Chondrocyte (in vitro differentiated cells): ENCODE data around the gene SERPINB11. TPM values are rescaled to one million over a fixed set of nuclear protein-coding genes. Genes with fewer than 3 reads are reported as not detected.

Source experiments
- DNase-seq: peaks from one replicate; pipeline ENCODE4 v3.0.0; 2021; ENCODE audit warnings: mixed read lengths, low spot score
- H3K27ac Mint-ChIP-seq: one replicate; pipeline ENCODE4 v1.8.0; 2021; ENCODE audit warnings: mild to moderate bottlenecking, moderate library complexity, mixed read lengths; ENCODE audit not compliant: unreplicated experiment
- H3K27me3 Mint-ChIP-seq: 2 replicates; pipeline ENCODE4 v1.8.0; 2021; ENCODE audit warnings: low read depth, mixed read lengths
- H3K36me3 Mint-ChIP-seq: 2 replicates; pipeline ENCODE4 v1.8.0; 2021; ENCODE audit warnings: low read depth, mixed read lengths
- H3K4me1 Mint-ChIP-seq: 2 replicates; pipeline ENCODE4 v1.8.0; 2021; ENCODE audit warnings: low read depth, mild to moderate bottlenecking, mixed read lengths
- H3K4me3 Mint-ChIP-seq: one replicate; pipeline ENCODE4 v1.8.0; 2021; ENCODE audit warnings: mild to moderate bottlenecking, moderate library complexity, mixed read lengths; ENCODE audit not compliant: unreplicated experiment
- H3K9me3 Mint-ChIP-seq: 2 replicates; pipeline ENCODE4 v1.8.0; 2021; ENCODE audit warnings: low read depth, mixed read lengths
- CTCF ChIP-seq: fragments of 200-600 bp; sonication (generic); IDR thresholded peaks from 2 replicates; pipeline ENCODE4 v1.5.0; 2021; ENCODE audit warnings: antibody characterized with exemption, mild to moderate bottlenecking, moderate library complexity
- total RNA-seq: library from RNA; stranded (reverse); gene quantifications from 3 replicates; pipeline ENCODE4 v1.2.1, GENCODE V29; 2021

The SERPINB11 gene
- total RNA-seq, 1 donor from 2014 or later: not detected

- H3K36me3 Mint-ChIP-seq: peaks cover 5% of the 10 kb centered on the region
- no peak overlapping the region for H3K4me3 Mint-ChIP-seq
- peaks cover 12% of the 10 kb centered on the region for H3K27me3 Mint-ChIP-seq
- no peak for DNase-seq
- no peak overlapping the region for H3K27ac Mint-ChIP-seq
- peaks cover 13% of the 10 kb centered on the region for H3K9me3 Mint-ChIP-seq
- no peak for TF ChIP-seq CTCF
- peaks cover 8% of the 10 kb centered on the region for H3K4me1 Mint-ChIP-seq
These were observed 15.9 kb upstream of the SERPINB11 start for GRCh38 chr18:63686871-63687270.

DNA sequence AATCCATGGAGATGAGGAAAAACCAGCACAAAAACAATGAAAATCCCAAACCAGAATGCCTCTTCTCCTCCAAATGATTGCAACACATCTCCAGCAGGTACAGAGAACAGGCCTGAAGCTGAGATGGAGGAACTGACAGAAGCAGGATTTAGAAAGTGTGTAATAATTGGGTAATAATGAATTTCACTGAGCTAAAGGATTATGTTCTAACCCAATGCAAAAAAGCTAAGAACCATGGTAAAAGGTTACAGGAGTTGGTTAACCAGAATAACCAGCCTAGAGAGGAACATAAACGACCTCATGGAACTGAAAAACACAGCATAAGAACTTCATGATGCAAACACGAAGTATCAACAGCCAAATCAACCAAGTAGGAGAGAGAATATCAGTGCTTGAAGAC lies 13.7 kb upstream of the SERPINB11 start:
- Mint-ChIP-seq H3K36me3 (peaks cover 5% of the 10 kb centered on the region), H3K27me3 (peaks cover 12% of the 10 kb centered on the region), H3K4me3 (no peak overlapping the region), H3K4me1 (no peaks in the 10 kb centered on the region), H3K27ac (no peak overlapping the region), H3K9me3 (peaks cover 22% of the 10 kb centered on the region)
- TF ChIP-seq CTCF: no peak
- no peak for DNase-seq

DNA sequence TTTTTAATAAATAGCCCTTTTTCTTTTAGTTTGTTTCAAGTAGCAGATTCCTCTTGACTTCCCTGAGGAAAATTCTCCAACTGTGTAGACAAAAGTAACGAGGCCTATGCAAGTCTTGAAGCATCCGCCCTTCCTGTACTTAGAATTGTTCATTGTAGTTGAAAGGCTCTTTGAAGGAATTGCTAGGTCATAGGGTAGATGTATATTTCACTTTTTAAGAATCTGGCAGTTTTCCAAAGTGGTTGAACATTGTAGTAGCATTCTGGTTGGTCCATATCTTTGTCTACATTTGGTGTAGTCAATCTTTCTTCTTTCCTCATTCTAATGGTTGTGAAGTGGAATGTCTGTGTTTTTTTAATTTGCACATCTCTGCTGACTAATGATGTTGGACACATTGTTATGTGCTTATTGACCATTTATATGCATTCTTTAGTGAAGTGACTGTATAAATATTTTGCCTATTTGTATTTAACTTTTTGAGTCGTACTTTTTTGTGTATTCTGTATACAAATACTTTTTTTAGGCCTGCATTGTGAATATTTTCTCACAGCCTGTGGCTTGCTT lies 5.6 kb upstream of the SERPINB11 start:
- no peaks in the 10 kb centered on the region for H3K4me1 Mint-ChIP-seq
- no peaks in the 10 kb centered on the region for H3K36me3 Mint-ChIP-seq
- no peak overlapping the region for H3K27ac Mint-ChIP-seq
- H3K27me3 Mint-ChIP-seq: peaks cover 4% of the 10 kb centered on the region
- no peak overlapping the region for H3K4me3 Mint-ChIP-seq
- peaks cover 9% of the 10 kb centered on the region for H3K9me3 Mint-ChIP-seq
- no peak for TF ChIP-seq CTCF
- DNase-seq: no peak

DNA sequence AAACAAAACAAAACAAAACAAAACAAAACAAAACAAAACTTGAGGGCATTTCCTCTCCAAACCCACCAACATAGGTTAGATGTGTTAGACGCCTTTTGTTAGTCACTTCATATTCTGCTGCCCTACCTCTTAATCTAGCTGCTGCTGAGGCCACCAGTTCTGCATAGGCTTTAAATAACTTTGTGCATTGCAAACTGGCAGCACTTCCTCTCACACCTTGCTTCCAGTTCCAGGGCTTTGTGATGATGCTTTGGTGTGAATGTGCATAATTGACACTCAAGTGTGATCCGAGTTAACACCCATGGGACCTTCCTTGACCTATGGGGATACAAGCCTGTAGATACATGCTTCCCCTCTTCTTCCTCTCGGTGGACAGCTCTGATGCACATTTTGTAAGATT lies 2.3 kb upstream of the SERPINB11 start:
- Mint-ChIP-seq H3K4me3 (no peak overlapping the region), H3K36me3 (no peaks in the 10 kb centered on the region), H3K9me3 (no peaks in the 10 kb centered on the region), H3K27ac (no peak overlapping the region), H3K4me1 (no peaks in the 10 kb centered on the region), H3K27me3 (peaks cover 4% of the 10 kb centered on the region)
- TF ChIP-seq CTCF: no peak
- DNase-seq: no peak

GRCh38 chr18:63701952-63702351 lies 808 bp upstream of the SERPINB11 start:
- Mint-ChIP-seq H3K36me3 (no peaks in the 10 kb centered on the region), H3K4me1 (no peaks in the 10 kb centered on the region), H3K27me3 (peaks cover 4% of the 10 kb centered on the region), H3K4me3 (no peak overlapping the region), H3K9me3 (no peaks in the 10 kb centered on the region), H3K27ac (no peak overlapping the region)
- DNase-seq: no peak
- TF ChIP-seq CTCF: no peak
